ENCODE results near the gene KLF1.
"Not testable (repeated sequence)": the region's sequence is repeated elsewhere in the genome, so short reads cannot be mapped to it uniquely, and the experiment has no call there.

KLF1 gene

DNA sequence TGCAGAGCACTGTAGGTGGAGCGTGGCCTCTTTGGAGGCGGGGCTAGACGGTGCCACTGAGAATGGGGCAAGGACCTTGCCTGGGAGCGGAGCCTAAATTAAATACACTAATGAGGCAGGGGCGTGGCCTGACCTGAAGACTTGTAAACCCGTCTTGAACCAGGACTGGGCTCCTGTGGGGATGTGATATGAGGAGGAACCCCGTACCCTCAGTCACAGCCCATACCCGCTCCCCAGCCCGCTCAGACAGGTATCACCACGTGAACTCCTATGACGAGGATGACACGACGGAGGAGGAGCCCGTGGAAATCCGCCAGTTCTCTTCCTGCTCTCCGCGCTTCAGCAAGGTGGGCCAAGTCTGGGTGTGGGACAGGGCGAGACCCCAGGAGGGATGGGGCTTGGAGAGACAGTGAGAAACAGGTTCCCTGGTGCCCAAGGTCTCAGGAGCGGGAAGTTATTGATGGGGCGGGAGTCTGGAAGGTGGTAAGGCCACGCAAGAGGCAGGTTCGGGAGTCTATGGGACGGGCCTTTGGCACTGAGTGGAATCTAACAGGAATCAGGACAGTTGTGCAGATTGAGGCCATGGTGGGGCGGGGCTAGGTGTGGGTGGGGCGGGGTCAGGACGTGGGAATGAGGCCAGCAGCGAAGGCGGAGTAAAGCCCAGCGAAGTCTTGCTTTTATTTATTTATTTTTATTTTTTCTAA lies 20.4 kb downstream of the KLF1 start:
- no peak for DNase-seq

DNA sequence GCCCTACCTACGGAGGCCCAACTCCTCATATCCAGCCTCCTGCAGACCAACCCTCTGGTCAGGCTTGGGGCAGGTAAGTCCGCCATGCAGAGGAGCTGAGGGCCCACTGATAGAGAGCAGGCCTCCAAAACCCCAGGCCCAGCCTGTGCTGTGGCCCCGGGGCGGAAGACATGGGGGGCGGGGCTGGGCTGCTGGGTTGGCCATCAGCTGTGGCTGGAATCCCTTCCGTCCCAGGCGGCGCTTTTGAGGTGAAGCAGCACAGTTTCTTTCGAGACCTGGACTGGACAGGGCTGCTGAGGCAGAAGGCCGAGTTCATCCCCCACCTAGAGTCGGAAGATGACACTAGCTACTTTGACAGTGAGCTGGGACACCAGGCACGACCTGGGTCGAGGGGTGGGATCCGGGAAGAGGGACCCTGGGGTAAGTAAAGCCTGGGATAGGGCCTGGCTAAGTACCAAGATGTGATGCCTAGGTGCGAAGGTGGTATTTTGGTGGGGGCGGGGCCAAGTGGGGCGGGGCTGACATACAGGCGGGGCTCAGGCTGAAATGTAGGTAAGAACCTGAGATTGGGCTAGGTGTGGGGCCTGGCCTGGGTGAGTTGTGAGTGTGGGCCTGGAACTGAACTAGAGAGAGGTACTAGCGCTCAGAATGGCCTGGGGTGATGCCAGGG lies 21.1 kb downstream of the KLF1 start:
- DNase-seq: no peak

DNA sequence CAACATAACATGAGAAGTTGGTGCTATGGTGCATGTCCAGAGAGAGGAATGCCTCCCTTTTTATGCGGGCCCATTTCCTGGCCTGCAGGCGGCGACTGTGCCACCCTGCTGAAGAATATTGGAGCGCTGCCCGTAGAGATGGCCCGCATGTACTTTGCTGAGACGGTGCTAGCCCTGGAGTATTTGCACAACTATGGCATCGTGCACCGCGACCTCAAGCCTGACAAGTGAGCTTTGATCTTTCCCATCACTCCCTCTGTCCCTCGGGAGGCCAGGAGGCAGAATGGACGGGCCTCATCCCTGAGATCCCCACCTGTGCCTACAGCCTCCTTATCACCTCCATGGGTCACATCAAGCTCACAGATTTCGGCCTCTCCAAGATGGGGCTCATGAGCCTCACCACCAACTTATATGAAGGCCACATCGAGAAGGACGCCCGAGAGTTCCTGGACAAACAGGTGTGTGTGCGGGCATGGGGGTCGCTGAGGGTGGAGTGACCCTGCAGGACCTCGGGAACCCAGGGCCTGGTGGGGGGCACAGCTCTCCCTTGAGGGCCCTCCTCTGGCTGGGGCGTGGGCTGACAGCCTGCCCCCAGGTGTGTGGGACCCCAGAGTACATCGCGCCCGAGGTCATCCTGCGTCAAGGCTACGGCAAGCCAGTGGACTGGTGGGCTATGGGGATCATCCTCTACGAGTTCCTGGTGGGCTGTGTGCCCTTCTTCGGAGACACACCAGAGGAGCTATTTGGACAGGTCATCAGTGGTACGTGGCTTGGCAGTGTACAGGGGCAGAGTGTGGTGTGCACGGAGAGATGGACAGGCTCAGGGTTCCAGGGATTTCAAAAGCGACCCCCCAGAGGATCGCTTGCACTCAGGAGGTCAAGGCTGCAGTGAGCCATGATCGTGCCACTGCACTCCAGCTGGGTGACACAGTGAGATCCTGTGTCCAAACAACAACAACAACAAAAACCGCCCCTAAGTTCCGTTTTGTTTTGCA lies 22.0 kb downstream of the KLF1 start:
- DNase-seq: no peak

DNA sequence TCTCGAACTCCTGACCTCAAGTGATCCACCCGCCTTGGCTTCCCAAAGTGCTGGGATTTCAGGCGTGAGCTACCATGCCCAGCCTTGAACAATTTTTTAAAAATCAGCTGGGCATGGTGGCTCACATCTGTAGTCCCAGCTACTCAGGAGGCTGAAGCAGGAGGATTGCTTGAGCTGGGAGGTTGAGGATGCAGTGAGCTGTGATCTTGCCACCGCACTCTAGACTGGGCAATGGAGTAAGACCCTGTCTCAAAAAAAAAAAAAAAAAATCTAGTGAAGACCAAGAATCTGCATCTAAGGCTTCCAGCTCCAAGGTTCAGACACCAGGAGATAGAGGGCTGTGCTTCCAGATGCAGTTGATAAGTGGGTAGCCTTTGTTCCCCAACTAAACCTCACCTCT lies 22.9 kb downstream of the KLF1 start:
- no peak for DNase-seq

DNA sequence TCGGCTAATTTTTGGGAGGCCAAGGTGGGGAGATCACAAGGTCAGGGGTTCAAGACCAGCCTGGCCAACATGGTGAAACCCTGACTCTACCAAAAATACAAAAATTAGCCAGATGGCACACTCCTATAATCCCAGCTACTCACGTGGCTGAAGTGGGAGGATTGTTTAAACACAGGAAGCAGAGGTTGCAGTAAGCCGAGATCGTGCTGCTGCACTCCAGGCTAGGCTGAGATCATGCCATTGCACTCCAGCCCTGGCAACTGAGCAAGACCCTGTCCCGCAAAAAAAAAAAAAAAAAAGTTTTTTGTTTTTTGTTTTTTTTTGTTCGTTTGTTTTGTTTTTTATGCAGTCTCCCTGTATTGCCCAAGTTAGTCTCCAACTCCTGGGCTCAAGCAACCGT lies 27.5 kb downstream of the KLF1 start:
- DNase-seq: no peak

DNA sequence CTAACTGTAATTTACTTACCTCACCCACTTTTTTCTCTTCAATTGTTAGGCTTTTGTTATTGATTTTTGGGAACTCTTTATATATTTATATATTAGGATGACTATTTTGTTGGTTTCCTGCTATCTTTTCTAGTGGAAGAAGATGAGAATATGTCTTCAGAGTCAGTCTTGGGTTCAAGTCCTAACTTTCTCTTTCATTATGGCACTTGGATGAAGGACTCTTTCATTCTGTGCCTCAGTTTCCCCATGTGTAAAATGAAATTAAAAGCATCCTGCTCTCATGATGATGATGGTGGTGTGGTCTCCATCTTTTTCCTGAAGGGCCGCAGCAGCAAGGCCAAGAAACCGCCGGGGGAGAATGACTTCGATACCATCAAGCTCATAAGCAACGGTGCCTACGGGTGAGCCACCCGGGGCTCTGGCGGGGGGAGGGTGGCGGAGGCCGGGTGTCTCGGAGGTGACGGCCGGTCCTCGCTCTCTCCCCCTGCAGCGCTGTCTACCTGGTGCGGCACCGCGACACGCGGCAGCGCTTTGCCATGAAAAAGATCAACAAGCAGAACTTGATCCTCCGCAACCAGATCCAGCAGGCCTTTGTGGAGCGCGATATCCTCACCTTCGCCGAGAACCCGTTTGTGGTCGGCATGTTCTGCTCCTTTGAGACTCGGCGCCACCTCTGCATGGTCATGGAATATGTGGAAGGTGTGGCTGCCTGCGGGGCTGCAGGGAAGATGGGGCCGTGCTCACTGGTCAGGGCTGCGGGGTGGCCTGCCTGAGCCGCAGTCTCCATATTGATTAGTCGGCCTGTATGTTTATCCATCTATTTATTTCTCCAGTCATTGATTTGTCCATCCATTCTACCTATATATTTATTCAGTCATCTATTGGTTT lies 28.7 kb downstream of the KLF1 start:
- DNase-seq: no peak

DNA sequence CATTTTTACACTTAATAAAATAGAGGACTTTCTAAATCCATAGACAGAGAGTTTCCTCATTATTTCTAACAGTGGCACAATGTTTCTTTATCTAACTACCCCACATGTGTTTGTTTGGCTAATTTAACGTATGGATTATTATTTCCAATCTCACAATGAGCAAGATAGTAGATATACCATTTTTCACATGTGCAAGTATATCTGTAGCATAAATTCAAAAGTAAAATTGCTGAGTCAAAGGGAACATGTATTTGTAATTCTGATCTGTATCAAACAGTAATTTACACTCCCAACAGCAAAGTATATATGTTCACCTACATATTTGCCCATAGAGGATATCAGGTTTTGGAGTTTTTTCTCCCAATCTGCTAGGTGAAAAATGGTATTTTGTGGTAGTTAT lies 30.3 kb downstream of the KLF1 start:
- DNase-seq: no peak

DNA sequence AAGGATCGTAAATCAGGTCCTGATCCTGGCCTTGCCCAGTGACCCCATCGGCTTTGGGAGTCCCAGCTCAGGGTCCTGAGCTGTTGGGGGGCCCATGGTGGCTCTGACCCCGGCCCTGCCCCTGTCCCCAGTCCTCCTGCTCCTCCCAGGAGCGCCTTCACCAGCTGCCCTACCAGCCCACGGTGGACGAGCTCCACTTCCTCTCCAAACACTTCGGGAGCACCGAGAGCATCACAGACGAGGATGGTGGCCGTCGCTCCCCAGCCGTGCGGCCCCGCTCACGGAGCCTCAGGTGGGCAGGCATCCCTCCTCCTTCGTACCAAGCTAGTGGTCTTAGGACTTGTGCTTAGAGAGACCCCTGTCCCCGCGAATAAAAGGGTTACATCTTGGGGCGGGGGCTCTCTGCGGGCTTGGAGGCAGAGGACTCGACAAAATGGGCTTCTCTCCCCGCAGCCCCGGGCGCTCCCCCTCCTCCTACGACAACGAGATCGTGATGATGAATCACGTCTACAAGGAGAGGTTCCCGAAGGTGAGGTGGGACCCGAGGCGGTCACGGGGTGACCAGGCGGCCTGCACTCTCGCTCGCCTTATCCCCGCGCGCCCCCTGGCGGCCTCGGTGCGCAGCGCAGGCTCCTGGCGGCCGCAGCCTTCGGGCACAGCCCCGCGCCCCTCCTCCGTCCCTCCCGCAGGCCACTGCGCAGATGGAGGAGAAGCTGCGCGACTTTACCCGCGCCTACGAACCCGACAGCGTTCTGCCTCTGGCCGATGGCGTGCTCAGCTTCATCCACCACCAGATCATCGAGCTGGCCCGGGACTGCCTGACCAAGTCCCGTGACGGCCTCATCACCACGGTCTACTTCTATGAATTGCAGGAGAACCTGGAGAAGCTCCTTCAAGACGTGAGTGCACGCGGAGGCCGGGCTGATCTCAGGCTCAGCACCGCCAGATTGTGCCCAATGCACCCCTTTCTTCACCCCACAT lies 39.6 kb downstream of the KLF1 start:
- DNase-seq: peak; percentile 80

DNA sequence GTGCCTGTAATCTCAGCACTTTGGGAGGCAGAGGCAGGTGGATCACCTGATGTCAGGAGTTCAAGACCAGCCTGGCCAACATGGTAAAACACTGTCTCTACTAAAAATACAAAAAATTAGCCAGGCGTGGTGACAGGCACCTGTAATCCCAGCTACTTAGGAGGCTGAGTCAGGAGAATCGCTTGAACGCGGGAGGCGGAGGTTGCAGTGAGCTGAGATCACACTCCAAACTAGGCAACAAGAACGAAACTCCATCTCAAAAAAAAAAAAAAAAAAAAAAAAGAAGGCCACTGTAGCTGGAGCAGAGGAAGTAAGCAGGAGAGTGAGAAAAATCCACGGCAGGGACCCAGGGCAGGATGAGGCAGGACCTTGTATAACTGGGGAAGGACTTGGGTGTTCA lies 40.4 kb downstream of the KLF1 start:
- DNase-seq: not testable (repeated sequence)

DNA sequence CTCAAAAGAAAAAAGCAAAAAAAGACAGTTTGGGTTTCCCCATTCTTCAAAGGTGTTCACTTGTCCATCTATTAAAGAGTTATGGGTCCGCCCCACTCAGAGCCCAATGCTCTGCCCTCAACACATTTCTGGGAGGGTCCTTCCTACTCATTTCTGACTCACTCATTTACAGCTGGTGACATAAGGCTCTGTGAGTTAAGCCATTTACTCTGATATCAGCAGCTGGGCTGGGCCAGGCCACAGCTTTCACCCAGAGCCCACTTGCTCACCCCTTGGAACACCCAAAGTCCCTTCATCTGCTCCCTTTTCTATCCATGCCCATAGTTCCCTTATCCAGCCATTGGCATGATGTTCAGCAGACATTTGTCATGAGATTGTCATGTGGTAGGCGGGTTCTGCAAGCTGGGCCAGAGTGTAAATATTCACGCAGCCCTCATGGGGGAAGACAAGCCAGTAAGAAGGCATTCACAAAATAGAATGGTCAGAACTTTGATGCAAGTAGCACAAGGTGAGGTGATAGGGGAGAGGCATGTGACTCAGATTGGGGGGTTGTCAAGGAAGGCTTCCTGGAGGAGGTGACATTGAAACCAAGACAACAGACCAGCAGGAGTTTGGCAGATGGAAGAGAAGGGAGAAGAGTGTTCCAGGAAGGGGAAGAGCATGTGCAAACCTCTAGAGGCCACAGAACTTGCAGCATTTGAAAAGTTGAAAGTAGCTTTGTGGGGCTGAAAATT lies 42.8 kb downstream of the KLF1 start:
- DNase-seq: no peak

DNA sequence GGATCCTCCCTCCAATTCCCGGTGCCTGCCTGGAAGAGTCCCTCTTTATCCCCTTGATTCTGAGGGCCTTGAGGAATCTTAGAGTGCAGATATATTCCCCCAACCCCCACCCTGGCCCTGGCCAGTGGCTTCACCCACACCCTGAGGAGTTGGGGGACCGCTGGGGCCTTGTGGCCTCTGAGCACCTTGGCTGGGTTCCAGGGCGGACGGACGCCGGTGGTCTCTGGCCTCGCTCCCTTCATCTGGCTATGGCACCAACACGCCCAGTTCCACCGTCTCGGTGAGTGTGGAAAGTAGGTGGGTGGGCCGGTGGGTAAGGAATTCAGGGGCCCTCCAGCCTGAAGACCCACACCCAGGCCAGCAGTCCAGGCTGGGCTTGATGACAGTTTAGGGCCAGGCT lies 43.7 kb downstream of the KLF1 start:
- DNase-seq: no peak

DNA sequence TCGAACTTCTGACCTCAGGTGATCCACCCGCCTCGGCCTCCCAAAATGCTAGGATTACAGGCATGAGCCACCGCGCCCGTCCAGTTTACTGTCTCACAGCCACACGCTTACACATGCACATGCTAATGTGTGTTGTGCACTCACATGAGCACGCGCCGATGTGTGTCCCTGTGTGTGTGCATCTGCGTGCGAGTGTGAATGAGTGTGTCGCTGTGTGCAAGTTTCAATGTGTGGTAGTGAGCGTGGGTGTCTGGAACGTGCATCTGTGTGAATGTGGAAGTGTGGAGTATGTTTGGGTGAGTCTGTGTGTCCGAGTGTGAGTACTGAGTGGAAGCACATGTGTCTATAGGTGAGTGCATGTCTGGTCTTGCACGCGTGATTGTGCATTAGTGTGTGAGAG lies 44.5 kb downstream of the KLF1 start:
- no peak for DNase-seq

DNA sequence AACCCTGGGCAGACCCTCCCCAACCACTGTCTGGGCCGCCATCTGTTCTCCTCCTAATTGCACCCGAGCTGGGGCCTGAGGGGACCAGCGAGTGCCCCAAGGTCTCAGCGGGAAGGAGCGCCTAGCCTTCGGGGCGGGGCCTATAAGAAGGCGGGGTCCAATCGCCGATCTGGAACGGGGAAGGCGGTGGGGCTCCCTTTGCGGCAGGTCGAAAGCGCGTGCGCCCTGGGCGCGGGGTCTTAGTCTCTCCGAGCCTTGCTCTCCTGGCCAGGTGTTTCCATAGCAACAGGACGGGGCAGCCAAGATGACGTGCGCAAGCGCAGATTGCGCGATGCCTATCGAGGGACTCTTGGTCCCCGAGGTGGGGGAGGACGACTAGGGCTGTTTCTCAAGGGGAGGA lies 45.9 kb downstream of the KLF1 start:
- DNase-seq: peak; percentile 21

DNA sequence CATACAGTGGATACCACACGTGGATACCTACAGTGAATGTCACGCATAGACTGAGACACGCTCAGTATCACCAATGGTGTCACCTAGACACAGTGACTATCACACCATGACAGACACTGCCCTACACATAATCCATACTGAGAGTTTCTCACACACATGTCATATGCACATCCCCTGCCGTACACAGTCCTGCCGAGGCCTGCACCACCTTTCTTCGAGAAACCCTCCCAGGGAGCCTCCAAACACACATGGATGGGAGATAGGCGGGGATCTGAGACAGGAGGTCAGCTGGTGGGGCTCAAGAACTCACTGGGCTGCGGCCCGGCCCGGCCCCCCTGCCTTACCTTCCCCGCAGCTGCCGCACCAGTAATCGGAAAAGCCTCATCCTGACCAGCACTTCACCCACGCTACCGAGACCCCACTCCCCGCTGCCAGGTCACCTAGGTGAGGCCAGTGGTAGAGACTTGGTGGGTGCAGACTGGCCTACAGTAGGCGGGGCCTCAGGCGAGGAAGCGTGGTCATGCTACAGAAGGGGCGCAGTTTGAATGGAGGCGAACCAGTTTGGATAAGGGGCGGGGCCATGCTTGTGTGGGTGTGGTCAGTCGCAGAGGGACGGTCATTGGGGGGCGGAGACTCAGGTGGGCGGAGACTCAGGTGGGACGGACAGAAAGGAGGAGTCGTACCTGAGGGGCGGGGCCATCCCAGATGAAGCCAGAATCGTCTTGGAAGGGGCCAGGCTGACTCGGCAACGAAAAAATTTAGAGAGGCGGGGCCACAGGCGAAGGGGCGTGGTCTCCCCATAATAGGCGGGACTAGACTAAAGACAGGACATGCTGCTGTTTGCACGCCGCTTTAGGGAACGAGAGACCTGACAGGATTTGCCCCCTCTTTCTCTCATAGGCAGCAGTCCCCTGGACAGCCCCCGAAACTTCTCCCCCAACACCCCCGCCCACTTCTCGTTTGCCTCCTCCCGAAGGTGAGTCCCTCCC lies 46.6 kb downstream of the KLF1 start:
- peak; percentile 31 for DNase-seq

DNA sequence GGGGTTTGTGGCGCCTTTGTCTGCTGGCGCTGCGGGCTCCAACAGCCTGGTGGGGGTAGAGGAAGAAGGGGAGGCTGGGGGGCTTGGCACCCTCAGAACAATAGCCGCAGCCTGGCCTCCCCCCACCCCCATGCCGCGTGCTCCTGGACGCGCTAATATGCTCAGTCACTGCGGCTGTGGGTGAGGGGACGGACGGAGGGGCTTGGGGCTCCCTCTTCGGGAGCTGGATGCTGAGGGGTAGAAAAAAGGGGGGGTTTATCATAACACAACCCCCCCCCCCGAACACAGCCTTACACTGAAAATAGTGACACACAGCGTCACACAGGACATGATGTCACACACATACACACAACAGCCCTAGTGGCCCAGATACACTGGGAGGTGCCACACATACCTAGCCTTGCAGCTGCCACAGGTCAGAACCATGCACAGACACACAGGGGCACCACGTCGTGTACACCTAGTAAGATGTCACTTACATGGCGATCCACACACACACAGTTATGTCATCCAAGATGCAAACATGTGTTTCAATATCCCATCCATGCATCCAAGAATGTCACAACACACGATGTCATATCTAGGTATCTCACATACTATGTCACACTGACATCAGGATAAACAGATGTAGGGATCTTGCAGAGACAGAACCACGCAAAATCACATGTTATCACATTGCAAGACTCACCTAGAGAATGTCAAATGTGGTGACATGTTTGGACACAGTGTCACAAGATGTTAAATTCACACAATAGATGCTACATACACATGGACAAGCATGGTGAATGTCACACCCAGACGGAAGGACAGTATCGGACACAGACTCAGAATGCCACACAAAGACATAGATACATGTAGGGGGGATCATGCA lies 47.9 kb downstream of the KLF1 start:
- DNase-seq: peak; percentile 28

DNA sequence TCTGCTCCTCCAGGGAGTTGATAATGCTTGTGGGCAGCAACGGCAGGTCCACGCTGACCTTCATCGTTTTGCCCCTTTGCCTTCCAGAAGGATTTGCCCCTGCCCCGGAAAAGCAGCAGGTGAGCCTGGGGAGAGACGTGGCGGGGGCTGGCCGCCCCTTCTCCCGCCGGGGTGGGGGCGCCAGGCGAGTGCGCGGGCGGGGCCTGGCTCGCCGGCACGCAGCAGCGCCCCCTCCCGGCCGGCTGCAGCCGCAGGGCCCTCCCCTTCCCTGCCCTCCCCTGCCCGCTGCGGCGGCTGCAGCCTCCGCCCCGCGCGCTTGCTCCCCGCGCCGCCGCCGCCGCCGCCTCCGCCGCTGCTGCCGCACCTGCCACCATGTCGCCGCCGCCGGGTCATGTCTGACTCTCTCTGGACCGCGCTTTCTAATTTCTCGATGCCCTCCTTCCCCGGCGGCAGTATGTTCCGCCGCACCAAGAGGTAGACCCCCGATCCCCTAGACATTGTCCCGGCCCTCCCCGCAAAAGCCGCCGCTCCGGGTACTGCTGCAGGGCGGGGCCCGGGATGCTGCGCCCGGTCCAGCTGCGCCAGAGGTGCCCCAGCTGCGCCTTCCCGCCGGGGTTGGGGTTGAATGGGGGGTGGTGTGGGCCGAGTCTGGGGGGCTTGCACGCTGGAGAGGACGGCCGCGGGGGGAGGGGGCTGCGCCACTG lies 48.7 kb downstream of the KLF1 start, which contains the start of gene MAST1:
Gene MAST1 (plus strand): TSS at position 334 of the 704 bp plus-strand sequence. CDS start 58 bp downstream, at position 392.
- DNase-seq: peak; percentile 32

DNA sequence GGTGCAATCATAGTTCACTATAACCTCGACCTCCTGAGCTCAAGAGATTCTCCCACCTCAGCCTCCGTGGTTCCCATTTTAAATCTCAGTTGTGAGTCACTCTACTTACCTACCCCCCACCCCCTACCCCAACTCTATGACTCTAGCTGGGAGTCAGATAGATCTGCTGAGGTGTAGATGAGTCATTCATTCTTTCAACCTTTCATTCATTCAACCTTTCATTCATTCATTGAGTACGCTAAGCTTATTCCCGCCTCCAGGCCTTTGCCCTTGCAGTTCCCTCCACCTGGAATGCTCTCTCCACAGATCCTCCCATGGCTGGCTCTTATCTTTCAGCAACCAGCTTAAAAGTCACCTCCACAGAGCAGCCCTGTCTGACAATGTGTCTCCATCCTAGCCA lies 49.8 kb downstream of the KLF1 start:
- no peak for DNase-seq

DNA sequence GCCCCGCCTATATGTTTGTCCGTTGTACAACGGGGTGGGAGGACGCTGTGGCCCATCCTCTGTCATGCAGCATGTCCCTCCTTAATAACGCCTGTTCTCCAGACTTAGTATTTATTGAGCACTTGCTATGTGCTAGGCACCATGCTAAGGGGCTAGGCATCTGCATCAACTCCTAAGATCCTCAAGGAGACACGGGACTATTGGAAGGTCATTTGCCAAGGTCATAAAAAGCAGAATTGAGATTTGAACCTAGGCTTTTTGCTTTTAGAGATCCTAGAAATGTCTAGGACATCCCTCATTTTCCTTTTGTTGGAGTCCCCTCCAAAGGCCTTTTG lies 50.5 kb downstream of the KLF1 start:
- DNase-seq: no peak

All from CD4-positive, alpha-beta T cell treated with Interleukin-15 for 1 hour (primary cell).